ENCODE results near the gene TRPM3.

Gene TRPM3

DNA sequence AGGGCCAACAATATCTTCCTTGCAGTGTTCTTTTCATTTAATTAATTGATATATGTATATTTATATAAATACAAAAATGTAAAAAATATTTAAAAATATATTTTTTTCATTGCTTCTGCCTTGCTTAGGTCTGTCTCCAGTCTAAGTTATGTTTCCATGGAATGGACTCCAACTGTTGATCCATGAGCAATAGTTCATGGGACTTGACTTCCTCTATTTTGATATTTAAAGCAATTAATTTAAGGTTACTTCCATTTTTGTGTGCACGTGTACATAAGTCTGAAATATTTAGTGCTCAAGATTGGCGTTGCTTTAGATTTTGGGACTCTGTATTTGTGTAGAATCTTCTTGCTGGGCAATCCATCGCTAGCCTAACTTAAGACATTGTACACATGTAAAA, 551.6 kb downstream of the TRPM3 start:
- DNase-seq = no peak

DNA sequence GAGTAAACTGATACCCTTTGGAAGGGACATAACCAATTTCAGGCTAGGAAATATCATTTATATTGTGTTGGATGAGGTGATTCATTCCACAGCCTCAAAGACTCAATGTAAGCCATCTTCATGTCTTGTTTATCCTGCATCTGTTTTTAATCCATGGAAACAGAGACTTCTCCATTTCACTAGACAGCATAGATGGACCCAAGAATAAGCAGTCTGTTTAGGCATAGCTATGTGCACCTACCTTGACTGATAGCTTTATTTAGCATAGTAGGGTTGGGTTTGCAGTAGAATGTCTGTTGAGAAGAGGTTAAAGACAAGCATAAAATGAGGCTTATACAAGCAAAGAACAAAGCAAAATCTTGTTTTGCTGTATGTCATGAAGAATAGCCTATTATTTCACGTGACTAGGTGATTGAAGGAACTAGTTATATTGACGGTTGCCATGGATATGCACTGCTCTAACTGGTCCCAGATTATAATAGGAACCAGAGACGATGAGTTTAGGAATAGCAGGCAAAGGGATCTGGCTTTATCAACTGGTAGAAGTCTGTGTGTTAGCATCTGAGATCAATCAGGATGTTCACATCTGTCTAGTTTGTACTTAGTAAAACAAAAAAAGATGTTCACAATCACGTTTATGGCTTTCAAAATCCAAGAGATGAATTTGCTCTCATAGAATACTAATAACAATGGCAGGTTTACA, 552.2 kb downstream of the TRPM3 start:
- DNase-seq = no peak

DNA sequence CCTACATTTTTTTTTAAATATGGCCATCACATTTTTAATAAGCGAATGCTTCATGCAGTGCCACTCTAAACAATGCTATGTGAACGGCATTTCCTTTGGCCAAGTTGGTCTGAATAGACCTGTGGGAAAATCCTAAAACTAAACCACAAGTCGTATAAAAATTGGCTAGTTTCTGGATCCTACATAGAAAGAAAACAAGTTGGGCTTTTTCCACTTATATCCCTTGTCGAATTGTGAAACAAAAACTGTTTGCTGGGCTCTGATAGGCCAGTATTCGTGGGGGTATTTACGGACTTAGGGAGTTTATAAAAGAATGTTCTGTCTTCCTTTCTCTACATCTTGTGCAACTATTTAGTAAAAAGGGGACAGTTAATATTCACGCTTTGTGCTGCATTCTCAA, 553.9 kb downstream of the TRPM3 start:
- DNase-seq = no peak

DNA sequence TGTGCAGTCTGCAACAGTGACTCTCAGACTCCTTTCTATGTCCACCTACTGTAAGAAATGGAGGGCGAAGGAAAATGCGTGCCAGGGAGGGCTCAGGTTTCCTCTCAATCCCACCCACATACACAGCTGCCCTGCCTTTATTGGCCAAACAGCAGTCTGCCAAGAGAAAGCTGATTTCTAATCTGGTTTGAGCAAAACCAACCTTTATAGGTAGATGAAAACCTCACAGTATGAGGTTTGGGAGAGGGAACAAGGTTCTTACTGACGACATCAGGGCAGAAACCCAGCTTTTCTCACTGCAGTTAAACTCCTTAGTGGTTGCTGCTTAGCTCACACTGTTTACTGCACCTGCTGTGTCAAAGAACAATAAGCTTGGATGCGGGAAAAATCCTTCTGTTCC, 554.7 kb downstream of the TRPM3 start:
- no peak for DNase-seq

DNA sequence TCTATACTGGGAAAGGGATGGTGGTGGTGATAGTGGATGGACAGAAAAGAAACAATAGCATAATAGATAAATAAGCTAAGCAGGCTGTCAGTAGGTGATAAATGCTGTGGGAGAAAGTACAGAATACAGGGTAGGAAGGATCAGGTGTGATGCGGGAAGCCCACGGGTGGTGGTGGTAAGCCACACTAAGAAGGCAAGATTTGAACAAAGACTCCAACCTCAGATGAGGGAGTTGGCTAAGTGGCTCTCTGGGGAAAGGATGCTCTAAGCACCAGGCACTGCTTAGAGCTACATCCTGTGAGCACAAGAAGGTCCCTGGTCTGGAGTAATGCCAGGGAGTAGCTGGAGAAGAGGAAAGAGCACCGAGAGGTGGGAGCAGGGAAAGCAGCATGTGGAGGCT, 555.4 kb downstream of the TRPM3 start:
- no peak for DNase-seq

DNA sequence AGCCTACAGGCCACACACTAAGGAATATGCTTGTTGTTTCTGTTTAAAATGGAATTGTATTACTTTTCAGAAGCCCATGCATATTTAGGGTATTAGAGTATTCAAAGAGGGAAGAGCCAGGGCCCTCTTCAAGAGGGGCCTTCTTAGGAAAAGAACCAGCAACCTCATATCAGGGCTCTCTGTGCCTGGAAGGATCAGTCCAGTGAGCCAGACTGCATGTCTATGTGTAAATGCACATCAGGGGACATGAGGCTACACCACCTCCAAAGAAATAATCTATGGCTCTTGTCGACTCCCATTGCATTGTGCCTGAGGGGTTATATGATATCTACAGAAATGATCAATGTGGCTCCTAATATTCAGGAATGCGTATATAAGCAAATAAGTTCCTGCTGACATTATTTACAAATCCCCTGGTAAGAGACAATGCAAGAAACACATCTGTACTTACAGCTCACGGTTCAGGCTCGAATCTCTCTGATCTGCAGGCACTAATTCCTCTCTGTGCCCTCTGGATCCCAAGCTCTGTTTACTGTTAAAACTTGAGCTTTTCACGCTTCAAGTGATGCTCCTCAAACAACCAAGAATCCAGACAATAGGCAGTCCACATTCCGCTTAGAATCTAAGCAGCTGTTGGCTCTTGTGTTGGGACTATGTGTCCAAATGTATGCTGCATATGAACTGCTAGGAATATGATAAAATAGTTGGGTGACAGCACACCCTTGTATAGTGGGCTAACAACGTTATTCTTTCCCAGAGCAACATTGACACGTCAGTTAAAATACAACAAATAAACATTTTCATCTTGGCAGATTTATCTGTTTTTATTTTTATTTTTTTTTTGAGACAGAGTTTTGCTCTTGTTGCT, 556.7 kb downstream of the TRPM3 start:
- DNase-seq = no peak

DNA sequence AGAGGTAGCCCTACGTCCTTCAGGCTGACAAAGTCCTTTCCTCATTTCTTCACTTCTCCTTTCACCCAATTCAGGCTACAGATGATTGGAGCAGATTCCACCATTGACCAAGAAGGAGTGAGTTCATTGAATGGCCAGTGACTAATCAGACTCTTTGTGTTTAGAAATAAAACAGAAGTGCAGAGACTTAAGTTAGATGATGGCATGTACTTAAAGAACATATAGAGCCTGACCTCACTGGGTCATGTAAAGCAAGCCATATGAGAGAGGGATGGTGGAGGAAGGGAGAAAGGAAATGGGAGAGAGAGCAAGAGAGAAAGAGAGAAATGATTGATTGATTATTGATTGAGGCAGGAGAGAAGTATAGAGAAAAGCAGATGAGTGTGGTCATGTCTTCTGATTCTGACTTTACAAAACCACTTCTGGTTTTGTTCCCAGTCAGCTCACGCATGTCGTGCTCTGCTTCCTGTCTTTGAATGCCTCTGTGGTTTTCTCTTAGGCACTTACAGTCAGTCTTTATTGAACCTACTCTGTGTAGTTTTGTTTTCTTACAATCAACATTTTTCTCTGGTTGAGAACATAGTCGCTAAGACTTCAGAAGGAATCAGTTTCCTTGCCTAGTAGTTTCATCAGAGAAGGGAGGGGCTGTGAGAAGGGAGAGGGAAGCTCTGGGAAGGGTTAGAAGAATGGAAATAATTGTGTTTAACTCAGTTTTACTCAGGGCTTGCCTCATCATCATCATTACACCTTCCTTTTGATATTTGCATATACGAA, 557.8 kb downstream of the TRPM3 start:
- peak; percentile 1 for DNase-seq

DNA sequence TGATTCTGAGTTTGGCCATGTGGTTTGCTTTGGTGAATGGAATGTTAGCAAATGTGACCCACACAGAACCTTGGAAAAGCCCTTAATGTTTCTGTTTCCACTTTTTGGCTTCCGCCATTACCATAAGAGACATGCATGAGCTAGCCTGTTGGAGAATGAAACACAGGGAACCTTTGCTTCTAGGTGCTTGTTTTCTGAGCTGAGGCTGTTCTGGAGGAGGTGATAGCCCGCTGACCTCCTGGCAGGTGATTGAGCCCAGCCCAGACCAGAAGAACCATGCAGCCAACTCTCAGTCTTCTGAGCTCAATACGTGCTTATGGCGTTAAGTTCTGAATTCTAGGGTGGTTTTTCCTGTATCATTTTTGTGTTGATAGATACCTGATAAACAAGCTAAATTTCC, 558.4 kb downstream of the TRPM3 start:
- no peak for DNase-seq

DNA sequence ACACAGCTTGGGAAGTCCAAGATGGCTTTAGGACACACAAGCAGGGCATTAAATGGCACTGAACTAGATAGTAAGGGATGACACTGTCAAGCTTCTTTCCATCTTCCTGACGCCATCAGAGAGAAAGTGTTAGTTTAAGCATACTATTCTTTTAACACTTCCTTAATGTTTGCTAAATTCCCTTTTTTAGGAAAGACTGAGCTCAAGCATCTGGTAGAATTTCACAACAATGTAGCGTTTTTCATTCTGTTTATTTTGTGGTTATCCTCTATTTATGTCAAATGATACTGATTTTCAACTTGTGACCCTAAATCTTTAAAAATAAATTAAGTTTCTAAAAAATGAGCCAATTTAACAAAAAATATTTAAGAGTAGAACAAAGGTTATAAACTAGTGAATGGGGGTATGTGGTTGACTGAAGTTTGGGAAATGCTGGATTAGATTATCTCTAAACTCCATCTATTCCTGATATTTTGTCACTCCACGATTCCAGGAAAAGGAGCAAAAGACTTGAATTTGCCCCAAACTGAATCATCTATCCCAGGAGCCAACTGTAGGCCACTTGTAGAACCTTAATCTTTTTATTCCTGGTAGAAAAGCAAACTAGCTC, 559.5 kb downstream of the TRPM3 start:
- DNase-seq = no peak

DNA sequence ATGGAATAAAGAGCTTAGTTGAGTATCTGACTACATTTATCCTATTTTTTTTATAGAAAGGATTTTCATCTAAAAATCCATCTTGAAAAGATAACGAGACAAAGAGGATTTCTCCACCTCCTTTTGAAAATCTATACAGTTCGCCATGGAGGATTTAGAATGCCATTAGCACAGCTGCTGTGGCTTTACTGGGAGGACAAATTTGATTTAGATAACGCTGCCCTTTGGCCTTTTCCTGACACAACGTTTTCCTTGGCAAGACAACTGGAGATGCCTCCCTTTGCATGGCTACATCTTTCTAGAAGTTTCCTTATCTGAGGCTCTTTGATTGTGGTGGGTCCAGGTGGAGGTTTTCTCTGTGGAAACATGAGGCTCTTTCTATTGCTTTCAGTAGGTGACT, 560.3 kb downstream of the TRPM3 start:
- no peak for DNase-seq

DNA sequence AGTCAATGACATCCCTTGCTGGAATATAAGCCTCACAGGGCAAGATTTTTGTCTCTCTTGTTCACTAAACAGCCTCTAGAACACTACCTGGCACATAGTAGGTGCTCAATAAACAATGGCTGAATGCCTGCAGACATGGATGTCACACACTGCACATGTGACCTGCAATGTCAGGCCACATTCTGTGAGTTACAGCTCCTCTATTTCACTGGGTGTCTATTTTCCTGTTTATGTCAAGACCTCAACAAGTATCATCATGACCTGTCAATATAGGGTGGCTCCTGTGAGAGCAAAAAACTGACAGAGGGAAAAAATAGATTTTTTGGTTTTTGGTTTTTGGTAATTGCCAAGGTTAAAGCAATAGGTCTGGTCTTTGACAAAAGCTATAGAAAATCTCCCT, 562.3 kb downstream of the TRPM3 start:
- DNase-seq = no peak

DNA sequence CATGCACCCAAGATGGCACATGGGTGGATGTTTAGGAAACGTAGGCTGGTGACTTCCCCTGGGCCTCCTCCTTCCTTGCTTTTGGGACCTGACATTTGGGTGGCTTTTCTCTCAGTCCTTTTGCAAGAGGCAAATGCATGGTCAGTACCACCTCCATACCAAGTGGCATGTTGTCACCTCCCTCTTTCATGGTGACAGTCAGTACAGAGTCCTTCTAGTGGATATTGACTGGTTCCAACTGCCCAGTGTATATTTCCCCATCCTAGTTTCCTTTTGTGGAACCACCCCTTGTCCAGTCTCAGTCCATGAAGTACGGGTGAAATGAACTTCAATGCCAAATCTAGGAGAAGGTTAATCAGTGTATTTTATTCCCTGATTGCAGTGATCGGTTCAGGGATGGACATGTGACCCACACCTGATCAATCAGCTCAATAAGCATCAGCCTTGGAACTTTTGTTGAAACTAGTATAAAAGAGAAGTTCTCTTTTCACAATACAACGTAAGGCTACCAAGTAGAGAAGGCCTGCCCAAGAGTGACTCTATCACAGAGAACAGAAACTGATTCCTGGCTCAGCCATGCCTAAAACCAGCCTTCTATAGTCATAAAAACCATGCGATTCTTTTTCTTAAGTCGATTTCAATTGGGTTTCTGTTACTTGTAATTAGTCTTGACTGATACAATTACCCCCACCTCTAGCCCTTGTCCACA, 563.6 kb downstream of the TRPM3 start:
- DNase-seq = no peak

DNA sequence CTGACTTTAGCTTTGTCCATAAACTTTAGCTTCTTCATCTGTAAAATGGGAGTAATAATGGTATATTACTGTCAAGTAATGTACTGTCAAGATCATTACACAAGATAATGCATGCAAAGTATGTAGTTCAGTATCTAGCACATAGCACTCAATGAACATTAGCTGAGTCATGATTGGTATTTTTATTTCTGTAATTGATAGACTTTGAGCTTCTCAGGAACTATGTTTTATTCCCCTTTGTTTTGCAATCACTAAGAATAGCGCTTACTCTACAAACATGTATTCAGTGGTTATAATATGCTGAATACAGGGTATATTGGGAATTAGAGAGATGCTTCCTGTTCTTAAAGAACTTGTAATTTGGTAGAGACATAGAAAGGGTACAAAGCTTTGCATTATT, 564.6 kb downstream of the TRPM3 start:
- no peak for DNase-seq

DNA sequence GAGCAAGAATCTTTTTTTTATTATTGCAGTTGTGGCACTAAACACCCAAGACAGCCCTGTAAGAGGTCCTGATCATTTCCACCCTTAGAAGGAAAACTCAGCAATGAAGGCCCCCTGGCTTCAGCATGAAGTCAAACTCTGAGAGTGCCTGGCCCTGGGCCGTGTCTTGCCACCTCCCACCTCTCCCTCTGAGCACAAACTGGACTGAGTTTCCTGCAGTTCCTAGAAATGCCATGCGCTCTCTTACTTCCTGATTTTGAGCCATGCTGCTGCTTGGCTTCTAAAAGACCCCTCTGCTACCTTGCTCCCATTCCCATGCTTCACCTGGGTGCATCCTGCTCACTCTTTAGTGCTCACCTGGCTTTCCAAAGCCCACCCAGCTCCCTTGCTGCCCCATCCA, 566.5 kb downstream of the TRPM3 start:
- DNase-seq = no peak

DNA sequence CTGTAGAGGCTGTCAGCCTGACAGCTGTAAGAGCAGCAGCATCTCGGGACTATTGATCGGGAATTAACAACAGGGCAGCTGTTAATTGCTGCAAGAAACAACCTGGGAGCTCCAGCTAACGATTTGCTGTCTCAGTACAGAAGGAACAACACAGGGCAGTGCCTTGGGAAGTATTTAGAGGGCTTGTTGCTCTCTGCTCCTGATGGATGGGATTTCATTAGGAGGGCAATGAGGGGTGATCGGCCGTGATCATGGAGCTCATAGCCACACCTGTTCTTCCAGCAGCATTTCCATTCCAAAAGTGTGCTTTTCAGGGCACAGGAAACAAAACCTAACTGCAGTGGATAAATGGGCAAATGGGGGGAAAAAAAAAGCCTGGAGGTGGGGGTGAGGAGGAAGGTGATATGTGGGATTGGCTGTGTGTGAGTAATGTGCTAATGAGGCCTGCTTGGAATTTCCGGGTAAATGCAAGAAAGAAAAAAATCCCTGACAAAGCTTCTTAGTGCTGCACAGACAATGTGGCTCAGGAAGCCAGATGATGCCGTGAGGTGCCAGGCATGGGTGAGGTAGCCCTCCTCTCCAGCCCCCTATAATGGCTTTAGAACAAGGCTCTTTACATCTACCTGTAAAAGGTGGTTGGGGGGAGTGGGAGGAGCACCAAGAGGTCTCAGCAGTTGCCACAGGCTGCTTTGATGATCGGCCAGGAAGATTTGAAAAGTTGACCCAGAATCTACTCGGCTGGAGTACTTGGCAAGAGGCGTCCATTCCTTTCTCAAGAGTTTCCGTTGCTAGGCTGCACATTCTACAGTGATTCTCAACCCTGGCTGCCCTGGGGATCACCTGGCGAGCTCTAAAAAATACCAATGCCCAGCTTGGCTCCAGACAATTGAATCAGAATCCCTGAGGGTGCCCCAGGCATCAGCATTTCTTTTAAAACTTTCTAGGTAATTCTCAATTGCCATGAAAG, 567.4 kb downstream of the TRPM3 start:
- no peak for DNase-seq

DNA sequence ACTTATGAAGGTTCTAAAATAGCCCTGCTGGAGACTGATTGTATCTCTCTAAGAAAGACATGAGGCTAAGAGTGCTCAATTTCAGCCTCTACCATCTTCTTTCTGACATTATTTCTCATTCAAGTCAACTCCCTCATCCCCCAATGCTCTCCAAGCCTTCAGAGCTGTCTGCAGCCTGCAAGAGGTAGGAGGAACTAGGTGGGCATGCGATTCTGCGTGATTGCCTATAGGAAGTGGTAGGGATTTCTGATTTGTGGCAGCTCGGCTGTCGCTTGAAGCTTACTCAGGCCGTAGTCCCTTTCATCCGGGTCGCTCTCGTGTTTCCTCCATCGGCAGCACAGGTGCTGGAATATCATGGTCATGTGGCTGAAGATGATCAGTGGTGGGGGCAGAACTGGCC, 568.9 kb downstream of the TRPM3 start:
- DNase-seq = no peak

DNA sequence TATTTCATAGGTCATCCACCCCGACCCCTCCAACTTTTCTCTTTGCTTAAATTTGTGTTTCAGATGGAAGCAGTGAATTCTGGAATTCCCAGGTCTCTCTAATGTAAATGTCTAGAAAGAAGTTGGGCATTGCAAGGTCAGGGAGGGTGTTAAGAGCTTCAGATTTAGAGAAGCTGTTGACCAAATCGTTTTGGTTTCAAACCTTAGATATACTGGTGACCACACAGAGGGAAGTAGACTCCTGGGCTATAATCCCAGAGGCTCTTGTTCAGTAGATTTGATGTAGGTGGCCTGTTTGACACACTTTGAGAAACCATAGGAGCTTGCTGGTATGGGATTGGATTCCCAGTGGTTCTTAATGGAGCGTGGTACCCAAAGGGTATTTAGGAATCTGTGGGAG, 569.6 kb downstream of the TRPM3 start:
- no peak for DNase-seq

DNA sequence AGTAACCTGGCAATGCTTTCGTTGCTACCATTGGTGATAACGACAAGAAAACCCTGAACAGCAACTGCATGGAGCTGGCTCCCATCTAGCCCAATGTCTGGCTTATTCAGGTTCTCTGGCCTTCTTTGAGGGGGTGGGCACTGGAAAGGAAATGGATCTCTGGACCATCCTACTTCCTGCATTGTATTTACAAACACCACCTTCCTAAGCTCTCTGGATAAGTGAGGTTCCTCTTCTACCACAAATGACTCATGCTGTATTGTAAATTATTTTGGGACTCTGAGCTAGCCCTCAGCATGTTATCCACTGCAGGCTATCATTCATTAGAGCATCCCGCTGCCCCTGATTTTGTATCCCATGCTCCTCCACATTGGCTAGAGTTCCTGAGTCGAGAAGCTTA, 570.0 kb downstream of the TRPM3 start:
- no peak for DNase-seq

DNA sequence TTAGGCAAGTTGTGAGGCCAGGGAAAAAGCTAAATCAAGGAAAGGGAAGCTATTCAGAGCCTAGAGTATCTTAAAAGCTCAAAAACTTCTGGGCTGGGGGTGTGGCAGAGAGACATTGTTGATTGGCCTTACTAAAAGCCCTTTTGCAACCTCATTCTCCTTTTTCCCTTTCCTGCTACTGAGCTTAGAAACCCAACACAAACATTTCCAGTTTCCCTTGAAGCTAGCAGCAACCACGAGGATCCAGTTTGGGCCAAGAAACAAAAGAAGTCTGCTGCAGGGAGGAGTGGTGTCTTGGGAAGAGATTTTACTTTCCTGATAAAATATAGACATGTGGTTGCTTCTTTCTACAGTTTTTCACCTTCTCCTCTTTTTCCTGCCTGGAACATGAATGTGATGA, 571.5 kb downstream of the TRPM3 start:
- DNase-seq = no peak

DNA sequence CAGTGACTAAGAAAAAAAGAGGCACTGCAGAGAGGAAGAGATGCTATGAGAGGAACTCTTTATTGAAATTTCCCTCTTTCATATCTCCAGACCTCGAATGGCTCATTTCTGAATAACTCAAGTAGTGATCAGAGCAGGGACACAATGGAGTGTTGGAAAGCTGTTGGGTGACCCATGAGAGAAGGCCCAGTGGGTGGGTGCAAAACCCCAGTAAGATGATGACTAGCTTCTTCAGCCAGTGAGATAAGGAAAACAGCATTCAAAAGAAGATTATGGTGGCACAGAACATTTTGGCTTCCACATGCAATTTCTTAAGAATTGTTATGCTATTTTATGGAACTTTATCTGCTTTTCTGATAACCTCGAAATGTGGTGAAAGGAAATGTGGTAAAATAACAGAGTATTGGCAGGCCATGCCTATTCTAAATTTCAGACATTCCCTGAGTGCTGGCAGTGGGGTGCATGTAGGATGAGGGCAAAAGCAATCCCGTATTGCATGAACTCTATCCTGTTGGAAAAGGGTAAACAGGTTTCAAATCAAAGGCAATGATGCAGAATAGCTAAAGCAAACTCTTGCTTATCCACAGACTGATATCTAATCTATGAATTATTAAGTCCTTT, 579.0 kb downstream of the TRPM3 start:
- DNase-seq = no peak

DNA sequence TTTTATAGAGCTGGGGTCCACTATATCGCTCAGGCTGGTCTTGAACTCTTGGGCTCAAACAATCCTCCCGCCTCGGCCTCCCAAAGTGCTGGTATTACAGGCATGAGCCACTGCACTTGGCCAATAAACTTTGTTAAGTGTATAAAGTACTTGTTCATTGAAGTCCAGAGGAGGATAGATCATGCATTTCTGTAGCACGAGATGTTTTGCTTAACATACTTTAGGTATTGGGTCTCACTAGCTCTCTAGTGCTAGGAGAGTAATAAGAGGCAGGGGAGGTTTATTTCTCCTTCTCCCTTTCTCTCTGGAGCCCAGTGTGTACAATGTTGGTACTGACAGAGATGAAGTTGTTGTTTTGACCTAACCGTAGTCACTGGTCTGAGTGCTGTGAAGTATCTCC, 581.4 kb downstream of the TRPM3 start:
- DNase-seq = no peak
